T-cell (primary cell): ENCODE measurements around the gene MSANTD1. TPM values are rescaled to one million over a fixed set of nuclear protein-coding genes. Genes with fewer than 3 reads are reported as not detected.

Experiments used
- ATAC-seq, 4 experiments: fragments of 200-7000 bp in 3 of 4; fragments of 150-1000 bp in 1 of 4; cut with Tn5 transposase; replicated peaks in 1 of 4; 1 replicate in 3 of 4; 2 replicates in 1 of 4; pipeline ENCODE4 v1.10.0; 2021; ENCODE audit warnings: moderate library complexity in 3 of 4, mild to moderate bottlenecking in 2 of 4, moderate number of reproducible peaks in 1 of 4
- CTCF ChIA-PET, 2 donors: fragments of 300-600 bp; sonication (Branson Sonifier 250); formaldehyde crosslinking; loops; one replicate each; lab custom pipeline; 2022; ENCODE audit warnings: antibody characterized with exemption in 2 of 2; lab: Charles Lee
- POLR2A ChIA-PET, 2 donors: fragments of 300-600 bp; sonication (Branson Sonifier 250); formaldehyde crosslinking; loops; one replicate each; lab custom pipeline; 2022; ENCODE audit warnings: antibody characterized with exemption in 2 of 2; lab: Charles Lee
- DNase-seq, 35 experiments: peaks; one replicate each; pipeline versions ENCODE4 v3.0.0 to v3.0.0-alpha.2; 2013 to 2023
- H3K27ac ChIP-seq: one replicate; pipeline ENCODE4 v1.5.1; 2013; ENCODE audit warnings: low read length
- H3K27me3 ChIP-seq, 2 experiments: replicated peaks in 1 of 2; 1 replicate in 1 of 2; 2 replicates in 1 of 2; pipeline versions ENCODE4 v1.6.1 to v1.7.0; 2013; ENCODE audit warnings: low read length in 1 of 2, mixed read lengths in 1 of 2; ENCODE audit not compliant: control insufficient read depth in 2 of 2, insufficient read depth in 2 of 2; ENCODE audit errors: extremely low read depth in 1 of 2
- H3K36me3 ChIP-seq, 2 donors: 1 replicate in 1 of 2; 2 replicates in 1 of 2; pipeline versions ENCODE4 v1.6.1 to v1.7.0; 2013; ENCODE audit warnings: low read length in 1 of 2; ENCODE audit not compliant: control insufficient read depth in 2 of 2, insufficient read depth in 1 of 2; ENCODE audit errors: extremely low read depth in 1 of 2
- H3K4me1 ChIP-seq, 2 experiments: 1 replicate in 1 of 2; 2 replicates in 1 of 2; pipeline versions ENCODE4 v1.6.1 to v1.7.0; 2013; ENCODE audit warnings: low read length in 2 of 2, mixed read lengths in 1 of 2; ENCODE audit not compliant: insufficient read depth in 2 of 2, control insufficient read depth in 1 of 2; ENCODE audit errors: extremely low read depth in 1 of 2
- H3K4me3 ChIP-seq, 2 donors: 1 replicate in 1 of 2; 2 replicates in 1 of 2; pipeline versions ENCODE4 v1.5.1 to v1.7.0; 2013; ENCODE audit warnings: mild to moderate bottlenecking in 2 of 2, low read length in 1 of 2, moderate library complexity in 1 of 2; ENCODE audit not compliant: control insufficient read depth in 1 of 2; ENCODE audit errors: extremely low read depth in 1 of 2
- H3K9me3 ChIP-seq: 2 replicates; pipeline ENCODE4 v1.7.0; 2013
- H3K27ac Mint-ChIP-seq, 2 donors: one replicate each; pipeline ENCODE4 v1.8.0; 2020 to 2021; ENCODE audit warnings: mild to moderate bottlenecking in 2 of 2, mixed read lengths in 2 of 2
- H3K27me3 Mint-ChIP-seq, 2 donors: one replicate each; pipeline ENCODE4 v1.8.0; 2021 to 2022; ENCODE audit warnings: mixed read lengths in 2 of 2
- H3K36me3 Mint-ChIP-seq: one replicate; pipeline ENCODE4 v1.8.0; 2021; ENCODE audit warnings: mixed read lengths
- H3K4me1 Mint-ChIP-seq, 3 donors: one replicate each; pipeline ENCODE4 v1.8.0; 2020 to 2022; ENCODE audit warnings: mixed read lengths in 3 of 3, mild to moderate bottlenecking in 1 of 3
- H3K4me3 Mint-ChIP-seq, 3 donors: one replicate each; pipeline ENCODE4 v1.8.0; 2020 to 2022; ENCODE audit warnings: mild to moderate bottlenecking in 3 of 3, mixed read lengths in 3 of 3, moderate library complexity in 3 of 3
- H3K9me3 Mint-ChIP-seq, 3 donors: one replicate each; pipeline ENCODE4 v1.8.0; 2020 to 2022; ENCODE audit warnings: mixed read lengths in 3 of 3
- WGBS: methylation state at CpG from one replicate; pipeline ENCODE4 v1.1.5; 2013; ENCODE audit warnings: missing lambda C conversion rate; ENCODE audit not compliant: insufficient coverage; 5-methylcytosine and 5-hydroxymethylcytosine counted together
- total RNA-seq, 35 experiments: library from RNA in 6 of 35; stranded (reverse) in 6 of 35; fragments of 120-200 nt in 1 of 35; gene quantifications; one replicate each; pipeline versions ENCODE4 v1.2.1 to v1.2.4 and lab custom pipeline; 2013 to 2026

The MSANTD1 gene
- total RNA-seq, 5 donors from 2014 or later (not counting 1 experiment from before 2014, with no cell fraction given): 0.60 to 2.5 (median 1.6) TPM

DNA sequence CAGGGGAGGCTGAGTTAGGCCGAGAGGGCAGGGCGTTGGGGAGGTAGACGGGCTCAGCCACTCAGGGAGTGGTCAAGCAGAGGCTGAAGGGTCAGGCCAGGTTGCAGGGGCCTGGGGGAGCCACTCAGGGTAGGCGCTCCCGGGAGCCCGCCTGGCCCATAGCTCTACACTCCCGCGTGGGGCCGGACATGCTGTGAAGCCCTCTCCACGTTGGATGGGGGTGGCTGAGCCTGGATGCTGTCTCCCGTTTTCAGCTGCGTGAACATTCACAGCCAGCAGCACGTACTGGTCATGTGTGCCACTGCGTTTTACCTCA lies 14.0 kb upstream of the MSANTD1 start:
- Histone ChIP-seq H3K9me3 (no peaks in the 10 kb centered on the region), H3K27me3 (no peaks in the 10 kb centered on the region), H3K27ac (no peak overlapping the region), H3K36me3 (peaks cover 23 to 82% of the 10 kb centered on the region in 2 donors), H3K4me3 (no peak overlapping the region), H3K4me1 (no peaks in the 10 kb centered on the region)
- ChIA-PET POLR2A (no interaction called here), CTCF (no interaction called here)
- Mint-ChIP-seq H3K27me3 (no peaks in the 10 kb centered on the region), H3K4me1 (no peaks in the 10 kb centered on the region), H3K36me3 (peaks cover 46% of the 10 kb centered on the region), H3K9me3 (no peaks in the 10 kb centered on the region), H3K27ac (no peak overlapping the region), H3K4me3 (no peak overlapping the region)
- DNase-seq (no peak), ATAC-seq (no peak)
- 96% methylated on average over 14 of the region's 14 CpGs for WGBS

GRCh38 chr4:3235581-3235980 lies 13.4 kb upstream of the MSANTD1 start:
- Mint-ChIP-seq H3K9me3 (no peaks in the 10 kb centered on the region), H3K36me3 (peaks cover 41% of the 10 kb centered on the region), H3K4me3 (no peak overlapping the region), H3K27ac (no peak overlapping the region), H3K4me1 (no peaks in the 10 kb centered on the region), H3K27me3 (no peaks in the 10 kb centered on the region)
- Histone ChIP-seq H3K36me3 (peaks cover 23 to 82% of the 10 kb centered on the region in 2 donors), H3K4me1 (no peaks in the 10 kb centered on the region), H3K27ac (no peak overlapping the region), H3K9me3 (no peaks in the 10 kb centered on the region), H3K4me3 (no peak overlapping the region), H3K27me3 (no peaks in the 10 kb centered on the region)
- POLR2A ChIA-PET: no interaction called here
- CTCF ChIA-PET: no interaction called here
- DNase-seq (no peak), ATAC-seq (no peak)
- 93% methylated on average over 11 of the region's 11 CpGs for WGBS

DNA sequence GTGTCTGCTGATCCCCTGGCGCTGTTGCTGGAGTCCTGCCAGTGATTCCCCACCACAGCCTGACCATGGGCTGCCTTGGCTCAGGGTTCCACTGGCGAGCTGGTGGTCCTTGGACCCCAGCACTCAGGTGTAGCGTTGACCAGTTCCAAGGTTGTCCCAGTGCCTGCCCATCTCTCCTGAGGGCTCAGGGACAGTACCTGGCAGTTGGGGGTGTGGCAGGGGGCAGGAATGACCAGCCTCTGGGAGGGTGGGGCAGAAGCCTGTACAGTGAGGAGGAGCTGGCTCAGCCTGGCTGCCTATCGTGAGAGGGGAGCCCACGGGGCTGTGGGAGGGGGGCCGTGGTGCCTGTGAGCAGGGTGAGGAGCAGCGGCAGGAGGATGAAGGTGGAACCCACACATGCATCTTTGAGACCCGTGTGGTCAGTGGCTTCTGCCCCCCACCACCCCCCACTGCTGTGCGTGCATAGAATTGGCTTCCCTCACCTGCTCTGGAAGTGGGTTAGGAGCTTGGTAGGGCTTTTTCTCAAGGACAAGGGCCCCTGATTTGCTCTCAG lies 12.6 kb upstream of the MSANTD1 start:
- Histone ChIP-seq H3K27me3 (no peaks in the 10 kb centered on the region), H3K36me3 (peaks cover 28 to 78% of the 10 kb centered on the region in 2 donors), H3K4me1 (no peaks in the 10 kb centered on the region), H3K4me3 (no peak overlapping the region), H3K9me3 (no peaks in the 10 kb centered on the region), H3K27ac (no peak overlapping the region)
- H3K36me3 Mint-ChIP-seq: peaks cover 35% of the 10 kb centered on the region
- H3K27me3 Mint-ChIP-seq: no peaks in the 10 kb centered on the region
- no peaks in the 10 kb centered on the region for H3K4me1 Mint-ChIP-seq
- no peak overlapping the region for H3K4me3 Mint-ChIP-seq
- ChIA-PET POLR2A (no interaction called here), CTCF (interaction anchor here in 1 of 2 donors (0.7 kb wide), 1 partner anchor 124 kb away, joined by 4 read pairs; no protein-coding TSS in a partner anchor)
- no peaks in the 10 kb centered on the region for H3K9me3 Mint-ChIP-seq
- no peak overlapping the region for H3K27ac Mint-ChIP-seq
- ATAC-seq (no peak), DNase-seq (no peak)
- 90% methylated on average over 3 of the region's 9 CpGs for WGBS

- no peaks in the 10 kb centered on the region for H3K4me1 ChIP-seq
- Mint-ChIP-seq H3K36me3 (peaks cover 30% of the 10 kb centered on the region), H3K4me1 (peaks cover 2 to 4% (median 3%) of the 10 kb centered on the region in 3 donors), H3K27ac (no peak overlapping the region), H3K4me3 (no peak overlapping the region), H3K9me3 (no peaks in the 10 kb centered on the region), H3K27me3 (no peaks in the 10 kb centered on the region)
- CTCF ChIA-PET: interaction anchor here in 1 of 2 donors (0.7 kb wide), 1 partner anchor 124 kb away, joined by 4 read pairs; no protein-coding TSS in a partner anchor
- ATAC-seq: no peak
- DNase-seq: no peak
- no peak overlapping the region for H3K27ac ChIP-seq
- H3K27me3 ChIP-seq: no peaks in the 10 kb centered on the region
- POLR2A ChIA-PET: no interaction called here
- no peaks in the 10 kb centered on the region for H3K9me3 ChIP-seq
- peaks cover 28 to 70% of the 10 kb centered on the region in 2 donors for H3K36me3 ChIP-seq
- H3K4me3 ChIP-seq: no peak overlapping the region
- 98% methylated on average over 19 of the region's 19 CpGs for WGBS
Observed at GRCh38 chr4:3237266-3237665, 11.7 kb upstream of the MSANTD1 start.

- H3K4me1 ChIP-seq: peaks cover 0 to 3% of the 10 kb centered on the region in 2 experiments
- Mint-ChIP-seq H3K27ac (no peak overlapping the region), H3K36me3 (peaks cover 26% of the 10 kb centered on the region), H3K9me3 (no peaks in the 10 kb centered on the region), H3K27me3 (no peaks in the 10 kb centered on the region), H3K4me1 (peaks cover 8 to 11% (median 9%) of the 10 kb centered on the region in 3 donors), H3K4me3 (no peak overlapping the region)
- no peaks in the 10 kb centered on the region for H3K9me3 ChIP-seq
- no peak overlapping the region for H3K4me3 ChIP-seq
- 90% methylated on average over 19 of the region's 26 CpGs for whole genome bisulfite sequencing
- peaks cover 24 to 65% of the 10 kb centered on the region in 2 donors for H3K36me3 ChIP-seq
- ATAC-seq (no peak), DNase-seq (no peak)
- no peak overlapping the region for H3K27ac ChIP-seq
- ChIA-PET POLR2A (no interaction called here), CTCF (no interaction called here)
- H3K27me3 ChIP-seq: no peaks in the 10 kb centered on the region
Observed at GRCh38 chr4:3237712-3238560, 11.0 kb upstream of the MSANTD1 start.

- peaks cover 24% of the 10 kb centered on the region for H3K36me3 Mint-ChIP-seq
- Histone ChIP-seq H3K9me3 (no peaks in the 10 kb centered on the region), H3K27ac (no peak overlapping the region), H3K27me3 (no peaks in the 10 kb centered on the region), H3K36me3 (peaks cover 18 to 59% of the 10 kb centered on the region in 2 donors), H3K4me3 (no peak overlapping the region), H3K4me1 (peaks cover 0 to 9% of the 10 kb centered on the region in 2 experiments)
- WGBS: 97% methylated on average over 16 of the region's 18 CpGs
- peaks cover 16 to 19% (median 17%) of the 10 kb centered on the region in 3 donors for H3K4me1 Mint-ChIP-seq
- H3K27ac Mint-ChIP-seq: no peak overlapping the region
- H3K9me3 Mint-ChIP-seq: no peaks in the 10 kb centered on the region
- H3K27me3 Mint-ChIP-seq: no peaks in the 10 kb centered on the region
- CTCF ChIA-PET: no interaction called here
- no peak overlapping the region for H3K4me3 Mint-ChIP-seq
- DNase-seq (no peak), ATAC-seq (no peak)
- POLR2A ChIA-PET: no interaction called here
Observed at GRCh38 chr4:3238721-3239120, 10.2 kb upstream of the MSANTD1 start.
